Breast epithelium (tissue), 3 donors: ENCODE results near the gene ITGAE.

Experiments
- CTCF ChIP-seq, 3 donors: fragments of 450-650 bp; IDR thresholded peaks; one replicate each; pipeline ENCODE4 v1.5.1; 2016 to 2017; ENCODE audit warnings: antibody characterized with exemption in 3 of 3, mild to moderate bottlenecking in 3 of 3, moderate library complexity in 3 of 3
- POLR2A ChIP-seq: fragments of 450-650 bp; IDR thresholded peaks from one replicate; pipeline ENCODE4 v1.6.1; 2016; ENCODE audit warnings: antibody characterized with exemption, mild to moderate bottlenecking, moderate library complexity
- POLR2AphosphoS5 ChIP-seq, 3 donors: sonication (generic); formaldehyde crosslinking; IDR thresholded peaks; one replicate each; pipeline ENCODE4 v1.6.1; 2017; ENCODE audit warnings: antibody characterized with exemption in 3 of 3

- TF ChIP-seq POLR2A (no peak), CTCF (IDR thresholded peaks at IDR 0.05) (no peak), POLR2AphosphoS5 (IDR thresholded peaks at IDR 0.05) (no peak)
Observed at GRCh38 chr17:3814361-3814760, 13.4 kb upstream of the ITGAE start.
